GM12801 (cell line): Measurements from ENCODE around the gene MKNK2.

Source experiments
- CTCF ChIP-seq: IDR thresholded peaks from one replicate; pipeline ENCODE4 v1.5.1; 2011; ENCODE audit warnings: control low read depth; ENCODE audit not compliant: insufficient read length; ENCODE audit errors: extremely low read depth

The MKNK2 gene

GRCh38 chr19:1989513-1990229 is 61.4 kb downstream of the MKNK2 start:
- no peak for TF ChIP-seq CTCF
